Hepatocyte (in vitro differentiated cells): ENCODE measurements around the gene CCDC106. TPM values are rescaled to one million over a fixed set of nuclear protein-coding genes. Genes with fewer than 3 reads are reported as not detected.
A peak's percentile ranks its signal among the peaks of the same experiment; 100 is the strongest.

Experiments used
- DNase-seq: peaks from one replicate; pipeline ENCODE4 v3.0.0-alpha.2; 2016; ENCODE audit warnings: low spot score
- H2AFZ ChIP-seq: fragments of 200-600 bp; sonication (generic); 2 replicates; pipeline ENCODE4 v1.6.0; 2016; ENCODE audit warnings: antibody characterized with exemption, mild to moderate bottlenecking
- H3K27ac ChIP-seq: fragments of 200-600 bp; sonication (generic); 2 replicates; pipeline ENCODE4 v1.5.1; 2016; ENCODE audit warnings: mild to moderate bottlenecking
- H3K27me3 ChIP-seq: fragments of 200-600 bp; sonication (generic); 2 replicates; pipeline ENCODE4 v1.6.1; 2016
- H3K36me3 ChIP-seq: fragments of 200-600 bp; sonication (generic); replicated peaks from 2 replicates; pipeline ENCODE4 v1.5.1; 2016; ENCODE audit warnings: low read depth; ENCODE audit not compliant: insufficient read depth
- H3K4me1 ChIP-seq: fragments of 200-600 bp; sonication (generic); 2 replicates; pipeline ENCODE4 v1.5.1; 2016; ENCODE audit warnings: mild to moderate bottlenecking, moderate library complexity; ENCODE audit not compliant: insufficient read depth
- H3K4me2 ChIP-seq: fragments of 200-600 bp; sonication (generic); 2 replicates; pipeline ENCODE4 v1.6.0; 2016
- H3K4me3 ChIP-seq: fragments of 200-600 bp; sonication (generic); 2 replicates; pipeline ENCODE4 v1.5.1; 2016; ENCODE audit warnings: mild to moderate bottlenecking
- H3K79me2 ChIP-seq: fragments of 200-600 bp; sonication (generic); 2 replicates; pipeline ENCODE4 v1.6.0; 2017; ENCODE audit warnings: mild to moderate bottlenecking
- H3K9me2 ChIP-seq: fragments of 200-600 bp; sonication (generic); replicated peaks from 2 replicates; pipeline ENCODE4 v1.6.0; 2017; ENCODE audit warnings: mild to moderate bottlenecking; ENCODE audit not compliant: insufficient read depth
- H3K9me3 ChIP-seq: fragments of 200-600 bp; sonication (generic); 2 replicates; pipeline ENCODE4 v1.5.1; 2016; ENCODE audit warnings: low read depth, mild to moderate bottlenecking
- H4K20me1 ChIP-seq: fragments of 200-600 bp; sonication (generic); 2 replicates; pipeline ENCODE4 v1.6.0; 2016; ENCODE audit warnings: mild to moderate bottlenecking; ENCODE audit not compliant: insufficient read depth, poor library complexity, severe bottlenecking
- CTCF ChIP-seq: fragments of 200-600 bp; sonication (generic); IDR thresholded peaks from 2 replicates; pipeline ENCODE4 v1.5.1; 2016; ENCODE audit warnings: antibody characterized with exemption, mild to moderate bottlenecking; ENCODE audit not compliant: poor library complexity
- EZH2 ChIP-seq: fragments of 200-600 bp; sonication (generic); IDR thresholded peaks from 2 replicates; pipeline ENCODE4 v1.6.1; 2016; ENCODE audit warnings: antibody characterized with exemption, mild to moderate bottlenecking, borderline replicate concordance
- EZH2phosphoT487 ChIP-seq: fragments of 200-600 bp; sonication (generic); IDR thresholded peaks from one replicate; pipeline ENCODE4 v1.6.1; 2018; ENCODE audit warnings: antibody characterized with exemption, mild to moderate bottlenecking, low read depth, moderate library complexity; ENCODE audit not compliant: unreplicated experiment, severe bottlenecking
- WGBS: methylation state at CpG from one replicate; pipeline ENCODE4 v1.1.6; 2016; ENCODE audit warnings: low lambda C conversion rate; ENCODE audit errors: missing lambda C conversion rate; 5-methylcytosine and 5-hydroxymethylcytosine counted together
- polyA plus RNA-seq: library from polyadenylated mRNA; unstranded; fragments of >200 nt; fragmentation: Nextera tagmentation; extraction: Ambion mirVana; gene quantifications from 2 replicates; pipeline ENCODE4 v1.2.1, GENCODE V29; 2016
- total RNA-seq: library from RNA; depleted of rRNA; stranded (reverse); fragments of >200 nt; gene quantifications from 2 replicates; pipeline ENCODE4 v1.2.3, GENCODE V29; 2014

Gene CCDC106
- total and polyA plus RNA-seq, 2 experiments from 2014 or later = 18.3 to 31.7 TPM

GRCh38 chr19:55676889-55677505 lies 29.0 kb downstream of the CCDC106 start:
- Histone ChIP-seq H4K20me1 (peaks cover 65% of the 10 kb centered on the region), H3K4me3 (no peak overlapping the region)

GRCh38 chr19:55677572-55678028 lies 29.6 kb downstream of the CCDC106 start:
- H3K27me3 ChIP-seq = no peaks in the 10 kb centered on the region
- TF ChIP-seq CTCF (no peak), EZH2 (no peak), EZH2phosphoT487 (no peak)
- H3K4me1 ChIP-seq = peaks cover 27% of the 10 kb centered on the region
- no peak for DNase-seq
- peak overlapping the region; percentile 95 for H3K4me2 ChIP-seq
- H3K36me3 ChIP-seq = no peaks in the 10 kb centered on the region
- H4K20me1 ChIP-seq = peaks cover 60% of the 10 kb centered on the region
- H3K4me3 ChIP-seq = no peak overlapping the region
- H3K9me2 ChIP-seq = no peaks in the 10 kb centered on the region
- H3K79me2 ChIP-seq = peaks cover 91% of the 10 kb centered on the region
- H2AFZ ChIP-seq = no peak overlapping the region
- peak overlapping the region; percentile 90 for H3K27ac ChIP-seq
- WGBS = 51% methylated on average over 6 of the region's 6 CpGs
- no peaks in the 10 kb centered on the region for H3K9me3 ChIP-seq

More at GRCh38 chr19:55676889-55677505, 29.0 kb downstream of the CCDC106 start:
- H3K79me2 ChIP-seq = peaks cover 91% of the 10 kb centered on the region
- no peaks in the 10 kb centered on the region for H3K9me2 ChIP-seq
- H3K4me2 ChIP-seq = peak overlapping the region; percentile 95
- H3K36me3 ChIP-seq = no peaks in the 10 kb centered on the region
- no peak overlapping the region for H2AFZ ChIP-seq
- H3K9me3 ChIP-seq = no peaks in the 10 kb centered on the region
- no peaks in the 10 kb centered on the region for H3K27me3 ChIP-seq
- peaks cover 27% of the 10 kb centered on the region for H3K4me1 ChIP-seq
- DNase-seq = no peak
- peak overlapping the region; percentile 90 for H3K27ac ChIP-seq
- TF ChIP-seq EZH2 (no peak), EZH2phosphoT487 (no peak), CTCF (no peak)
- WGBS = 81% methylated on average over 7 of the region's 7 CpGs

GRCh38 chr19:55678121-55678671 lies 30.2 kb downstream of the CCDC106 start:
- Histone ChIP-seq H2AFZ (no peak overlapping the region), H3K9me3 (no peaks in the 10 kb centered on the region), H3K4me2 (peak overlapping the region; percentile 95), H3K9me2 (no peaks in the 10 kb centered on the region), H3K27me3 (no peaks in the 10 kb centered on the region), H3K79me2 (peaks cover 91% of the 10 kb centered on the region), H3K4me1 (peaks cover 32% of the 10 kb centered on the region), H4K20me1 (peaks cover 57% of the 10 kb centered on the region), H3K4me3 (no peak overlapping the region), H3K36me3 (no peaks in the 10 kb centered on the region), H3K27ac (peak overlapping the region; percentile 90)
- WGBS = 96% methylated on average over 21 of the region's 21 CpGs
- TF ChIP-seq EZH2phosphoT487 (no peak), CTCF (no peak), EZH2 (no peak)
- DNase-seq = no peak
